Measurements from ENCODE around the gene ST7L.

DNA sequence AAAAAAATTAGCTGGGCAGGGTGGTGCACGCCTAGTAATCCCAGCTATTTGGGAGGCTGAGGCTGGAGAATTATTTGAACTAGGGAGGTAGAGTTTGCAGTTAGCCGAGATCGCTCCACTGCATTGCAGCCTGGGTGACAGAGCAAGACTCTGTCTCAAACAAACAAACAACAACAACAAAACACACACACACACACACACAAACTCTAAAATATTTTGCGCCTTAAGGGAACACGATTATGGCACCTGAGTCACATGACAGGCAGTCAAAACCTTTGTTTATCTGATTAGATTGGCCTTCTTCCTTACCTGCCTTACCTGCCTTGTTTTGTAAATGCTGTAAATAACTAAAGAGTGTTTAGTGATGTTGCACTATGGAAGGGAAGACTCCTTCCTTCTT lies 130.8 kb downstream of the ST7L start:
- TF ChIP-seq, protein P1, sequence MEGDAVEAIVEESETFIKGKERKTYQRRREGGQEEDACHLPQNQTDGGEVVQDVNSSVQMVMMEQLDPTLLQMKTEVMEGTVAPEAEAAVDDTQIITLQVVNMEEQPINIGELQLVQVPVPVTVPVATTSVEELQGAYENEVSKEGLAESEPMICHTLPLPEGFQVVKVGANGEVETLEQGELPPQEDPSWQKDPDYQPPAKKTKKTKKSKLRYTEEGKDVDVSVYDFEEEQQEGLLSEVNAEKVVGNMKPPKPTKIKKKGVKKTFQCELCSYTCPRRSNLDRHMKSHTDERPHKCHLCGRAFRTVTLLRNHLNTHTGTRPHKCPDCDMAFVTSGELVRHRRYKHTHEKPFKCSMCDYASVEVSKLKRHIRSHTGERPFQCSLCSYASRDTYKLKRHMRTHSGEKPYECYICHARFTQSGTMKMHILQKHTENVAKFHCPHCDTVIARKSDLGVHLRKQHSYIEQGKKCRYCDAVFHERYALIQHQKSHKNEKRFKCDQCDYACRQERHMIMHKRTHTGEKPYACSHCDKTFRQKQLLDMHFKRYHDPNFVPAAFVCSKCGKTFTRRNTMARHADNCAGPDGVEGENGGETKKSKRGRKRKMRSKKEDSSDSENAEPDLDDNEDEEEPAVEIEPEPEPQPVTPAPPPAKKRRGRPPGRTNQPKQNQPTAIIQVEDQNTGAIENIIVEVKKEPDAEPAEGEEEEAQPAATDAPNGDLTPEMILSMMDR (IDR thresholded peaks at IDR 0.05): no peak
- TF ChIP-seq POLR2AphosphoS5 (IDR thresholded peaks at IDR 0.05; ENCODE audit: insufficient read depth in 1 of 2, low read depth in 1 of 2): no peak
- TF ChIP-seq POLR2A (IDR thresholded peaks at IDR 0.05): no peak
